Measurements from ENCODE around the gene RHOBTB1. TPM values are rescaled to one million over a fixed set of nuclear protein-coding genes. Genes with fewer than 3 reads are reported as not detected.

Gene RHOBTB1
- total and polyA plus RNA-seq, 2 donors from 2014 or later, result 14.6 to 34.5 TPM

GRCh38 chr10:60980997-60981396 lies 37.0 kb upstream of the RHOBTB1 start:
- Histone ChIP-seq H3K4me1 (ENCODE audit: control insufficient read depth in 2 of 3, insufficient read depth in 2 of 3, low read depth in 1 of 3, low read length in 3 of 3) (peaks cover 2 to 10% (median 5%) of the 10 kb centered on the region in 3 donors), H3K27ac (ENCODE audit: low read depth in 2 of 2, low read length in 2 of 2) (no peak overlapping the region), H3K9me3 (ENCODE audit: control insufficient read depth in 2 of 3, insufficient read depth in 1 of 3, low read length in 3 of 3) (no peaks in the 10 kb centered on the region), H3K36me3 (ENCODE audit: control insufficient read depth in 2 of 3, insufficient read depth in 3 of 3, low read length in 3 of 3) (no peaks in the 10 kb centered on the region), H3K9ac (ENCODE audit: low read length in 3 of 3) (no peak overlapping the region), H3K4me3 (ENCODE audit: low read length in 3 of 3) (no peak overlapping the region), H3K27me3 (ENCODE audit: control insufficient read depth, insufficient read depth, low read length) (no peaks in the 10 kb centered on the region)
- no peak for FAIRE-seq
- no peak for DNase-seq
- TF ChIP-seq, protein P1, sequence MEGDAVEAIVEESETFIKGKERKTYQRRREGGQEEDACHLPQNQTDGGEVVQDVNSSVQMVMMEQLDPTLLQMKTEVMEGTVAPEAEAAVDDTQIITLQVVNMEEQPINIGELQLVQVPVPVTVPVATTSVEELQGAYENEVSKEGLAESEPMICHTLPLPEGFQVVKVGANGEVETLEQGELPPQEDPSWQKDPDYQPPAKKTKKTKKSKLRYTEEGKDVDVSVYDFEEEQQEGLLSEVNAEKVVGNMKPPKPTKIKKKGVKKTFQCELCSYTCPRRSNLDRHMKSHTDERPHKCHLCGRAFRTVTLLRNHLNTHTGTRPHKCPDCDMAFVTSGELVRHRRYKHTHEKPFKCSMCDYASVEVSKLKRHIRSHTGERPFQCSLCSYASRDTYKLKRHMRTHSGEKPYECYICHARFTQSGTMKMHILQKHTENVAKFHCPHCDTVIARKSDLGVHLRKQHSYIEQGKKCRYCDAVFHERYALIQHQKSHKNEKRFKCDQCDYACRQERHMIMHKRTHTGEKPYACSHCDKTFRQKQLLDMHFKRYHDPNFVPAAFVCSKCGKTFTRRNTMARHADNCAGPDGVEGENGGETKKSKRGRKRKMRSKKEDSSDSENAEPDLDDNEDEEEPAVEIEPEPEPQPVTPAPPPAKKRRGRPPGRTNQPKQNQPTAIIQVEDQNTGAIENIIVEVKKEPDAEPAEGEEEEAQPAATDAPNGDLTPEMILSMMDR (IDR thresholded peaks at IDR 0.05; ENCODE audit: borderline replicate concordance, extremely low read depth, insufficient read depth), result no peak
- intact Hi-C loops (cut with DNase I), result no loop called here

- no peaks in the 10 kb centered on the region for H3K27me3 ChIP-seq (ENCODE audit: control insufficient read depth, insufficient read depth, low read length)
- no peak overlapping the region for H3K9ac ChIP-seq (ENCODE audit: low read length in 3 of 3)
- intact Hi-C loops (cut with DNase I), result no loop called here
- no peaks in the 10 kb centered on the region for H3K36me3 ChIP-seq (ENCODE audit: control insufficient read depth in 2 of 3, insufficient read depth in 3 of 3, low read length in 3 of 3)
- H3K4me3 ChIP-seq (ENCODE audit: low read length in 3 of 3), result no peak overlapping the region
- no peaks in the 10 kb centered on the region for H3K9me3 ChIP-seq (ENCODE audit: control insufficient read depth in 2 of 3, insufficient read depth in 1 of 3, low read length in 3 of 3)
- no peak for FAIRE-seq
- peaks cover 2 to 10% (median 5%) of the 10 kb centered on the region in 3 donors for H3K4me1 ChIP-seq (ENCODE audit: control insufficient read depth in 2 of 3, insufficient read depth in 2 of 3, low read depth in 1 of 3, low read length in 3 of 3)
- no peak overlapping the region for H3K27ac ChIP-seq (ENCODE audit: low read depth in 2 of 2, low read length in 2 of 2)
- TF ChIP-seq, protein P1 (IDR thresholded peaks at IDR 0.05; ENCODE audit: borderline replicate concordance, extremely low read depth, insufficient read depth), result no peak
- no peak for DNase-seq
Measured at GRCh38 chr10:60979667-60980104, 35.7 kb upstream of the RHOBTB1 start.

DNA sequence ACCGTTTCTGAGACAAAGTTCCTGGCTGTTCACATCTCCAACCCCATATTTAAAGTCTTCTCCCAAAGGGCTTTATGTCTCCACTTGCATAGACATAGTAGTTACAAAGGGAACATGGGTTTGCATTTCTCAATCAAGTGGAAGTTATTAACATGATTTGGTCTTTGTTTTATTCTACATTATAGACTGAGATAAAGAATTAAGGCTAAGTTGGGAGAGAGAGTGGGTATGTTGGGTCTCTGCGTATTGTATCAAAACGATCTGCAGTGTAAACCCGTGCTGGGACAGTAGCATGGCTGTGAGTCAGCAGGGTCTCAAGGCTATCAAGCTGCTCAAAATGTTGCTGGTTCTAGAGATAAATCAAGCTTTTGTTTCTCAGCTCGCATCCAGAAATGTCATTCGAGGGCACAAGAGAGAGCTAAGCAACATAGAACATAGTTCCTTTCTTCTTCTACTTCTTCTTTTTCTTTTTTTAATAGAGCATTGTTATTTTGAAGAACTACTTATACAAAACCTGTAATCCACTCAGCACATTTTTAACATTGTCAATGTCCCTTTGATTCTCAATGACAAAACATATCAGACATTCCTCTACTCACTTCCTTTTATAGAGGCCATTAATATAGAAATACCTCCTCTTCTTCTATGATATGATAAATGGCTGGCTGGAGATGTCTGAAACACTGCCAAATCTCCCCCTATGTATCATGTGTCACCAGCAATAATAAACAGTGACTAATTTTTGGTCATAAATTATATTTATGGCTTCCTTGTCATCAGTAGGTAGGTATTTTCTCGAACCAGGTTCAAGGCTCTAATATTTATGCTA lies 34.5 kb upstream of the RHOBTB1 start:
- peaks cover 2 to 10% (median 5%) of the 10 kb centered on the region in 3 donors for H3K4me1 ChIP-seq (ENCODE audit: control insufficient read depth in 2 of 3, insufficient read depth in 2 of 3, low read depth in 1 of 3, low read length in 3 of 3)
- intact Hi-C loops (cut with DNase I), result no loop called here
- H3K9ac ChIP-seq (ENCODE audit: low read length in 3 of 3), result no peak overlapping the region
- DNase-seq (peak in 2 of 5 donors; percentile 35 to 36), FAIRE-seq (no peak)
- no peak overlapping the region for H3K4me3 ChIP-seq (ENCODE audit: low read length in 3 of 3)
- no peak overlapping the region for H3K27ac ChIP-seq (ENCODE audit: low read depth in 2 of 2, low read length in 2 of 2)
- no peaks in the 10 kb centered on the region for H3K27me3 ChIP-seq (ENCODE audit: control insufficient read depth, insufficient read depth, low read length)
- TF ChIP-seq, protein P1 (IDR thresholded peaks at IDR 0.05; ENCODE audit: borderline replicate concordance, extremely low read depth, insufficient read depth), result no peak
- H3K36me3 ChIP-seq (ENCODE audit: control insufficient read depth in 2 of 3, insufficient read depth in 3 of 3, low read length in 3 of 3), result no peaks in the 10 kb centered on the region
- H3K9me3 ChIP-seq (ENCODE audit: control insufficient read depth in 2 of 3, insufficient read depth in 1 of 3, low read length in 3 of 3), result no peaks in the 10 kb centered on the region

Measured in kidney (tissue), 14 donors.